Neural cell (in vitro differentiated cells): ENCODE measurements around the gene MANEA.
"Not testable (repeated sequence)": the region's sequence is repeated elsewhere in the genome, so short reads cannot be mapped to it uniquely, and the experiment has no call there.

Experiments used
- CTCF ChIP-seq: fragments of 450-650 bp; IDR thresholded peaks from 2 replicates; pipeline ENCODE4 v1.5.1; 2014; ENCODE audit warnings: antibody characterized with exemption, mild to moderate bottlenecking, moderate library complexity; ENCODE audit not compliant: poor library complexity, severe bottlenecking
- EP300 ChIP-seq: fragments of 450-650 bp; conservative IDR thresholded peaks from 2 replicates; pipeline ENCODE4 v1.6.1; 2014; ENCODE audit warnings: antibody characterized with exemption, mild to moderate bottlenecking, moderate library complexity; ENCODE audit not compliant: poor library complexity, severe bottlenecking
- MXI1 ChIP-seq: fragments of 450-650 bp; conservative IDR thresholded peaks from 2 replicates; pipeline ENCODE4 v1.6.1; 2014; ENCODE audit warnings: antibody characterized with exemption, mild to moderate bottlenecking; ENCODE audit not compliant: poor library complexity, severe bottlenecking
- POLR2AphosphoS5 ChIP-seq: IDR thresholded peaks from 2 replicates; pipeline ENCODE4 v1.6.1; 2012

GRCh38 chr6:95560956-95561355, 16.4 kb upstream of the MANEA start:
- not testable (repeated sequence) for TF ChIP-seq CTCF, POLR2AphosphoS5, MXI1, EP300
